Breast epithelium (tissue), 4 donors: ENCODE measurements around the gene RNF151. TPM values are rescaled to one million over a fixed set of nuclear protein-coding genes. Genes with fewer than 3 reads are reported as not detected.

Experiments used
- DNase-seq, 2 donors: peaks; one replicate each; pipeline ENCODE4 v3.0.0-alpha.2; 2019; ENCODE audit warnings: low spot score in 2 of 2
- H3K27ac ChIP-seq, 2 donors: fragments of 200-600 bp; sonication (generic) in 1 of 2; one replicate each; pipeline ENCODE4 v1.5.1; 2016 to 2019; ENCODE audit warnings: mild to moderate bottlenecking in 1 of 2
- H3K27me3 ChIP-seq, 2 donors: fragments of 200-600 bp; sonication (generic) in 1 of 2; one replicate each; pipeline versions ENCODE4 v1.5.1 to v1.6.0; 2017 to 2019; ENCODE audit warnings: control low read depth in 1 of 2, mild to moderate bottlenecking in 1 of 2
- H3K36me3 ChIP-seq: fragments of 200-600 bp; one replicate; pipeline ENCODE4 v1.5.1; 2019
- H3K4me1 ChIP-seq, 2 donors: fragments of 200-600 bp; sonication (generic); one replicate each; pipeline ENCODE4 v1.5.1; 2016 to 2019; ENCODE audit warnings: control low read depth in 1 of 2
- H3K4me3 ChIP-seq, 3 donors: fragments of 200-600 bp; sonication (generic); 1 replicate in 2 of 3; 2 replicates in 1 of 3; pipeline ENCODE4 v1.5.1; 2016 to 2019; ENCODE audit warnings: mild to moderate bottlenecking in 3 of 3, moderate library complexity in 2 of 3
- H3K9me3 ChIP-seq, 2 donors: fragments of 200-600 bp; sonication (generic) in 1 of 2; one replicate each; pipeline ENCODE4 v1.5.1; 2016 to 2019; ENCODE audit warnings: control low read depth in 1 of 2
- POLR2A ChIP-seq: fragments of 450-650 bp; IDR thresholded peaks from one replicate; pipeline ENCODE4 v1.6.1; 2016; ENCODE audit warnings: antibody characterized with exemption, mild to moderate bottlenecking, moderate library complexity
- POLR2AphosphoS5 ChIP-seq, 3 donors: sonication (generic); formaldehyde crosslinking; IDR thresholded peaks; one replicate each; pipeline ENCODE4 v1.6.1; 2017; ENCODE audit warnings: antibody characterized with exemption in 3 of 3
- intact Hi-C: fragments of 100-400 bp; cut with DNase I; formaldehyde crosslinking; loops from one replicate; pipeline ENCODE4 v1.15.1; 2023; ENCODE audit warnings: low total_unique reads
- total RNA-seq, 3 donors: library from RNA; depleted of rRNA; stranded (reverse); fragments of >200 nt; gene quantifications; one replicate each; pipeline ENCODE4 v1.1.0, GENCODE V29; 2016
- TF ChIP-seq, protein P1 (sequence below), 3 donors: fragments of 450-650 bp; IDR thresholded peaks; one replicate each; pipeline ENCODE4 v1.5.1; 2016 to 2017; ENCODE audit warnings: antibody characterized with exemption in 3 of 3, mild to moderate bottlenecking in 3 of 3, moderate library complexity in 3 of 3

RNF151 gene
- total RNA-seq, 3 donors from 2014 or later: 0.98 TPM; not detected in 2

GRCh38 chr16:1971796-1972489, 5.3 kb downstream of the RNF151 start, which contains the start of gene TBL3:
TSS of gene TBL3 (plus strand) at chr16:1972053. CDS start at chr16:1972165, 112 bp downstream.
- peak; percentile 90 to 96 for DNase-seq
- Histone ChIP-seq H3K36me3 (peaks cover 5% of the 10 kb centered on the region), H3K4me1 (peaks cover 10 to 12% of the 10 kb centered on the region in 2 donors), H3K27me3 (no peaks in the 10 kb centered on the region), H3K9me3 (no peaks in the 10 kb centered on the region), H3K27ac (peak within 1 kb of the TSS; percentile 86 to 94), H3K4me3 (peak within 1 kb of the TSS; percentile 77 to 100 (median 98))
- TF ChIP-seq POLR2A (peak; percentile 97), POLR2AphosphoS5 (IDR thresholded peaks at IDR 0.05) (peak; percentile 99 to 100 (median 100))
- TF ChIP-seq, protein P1, sequence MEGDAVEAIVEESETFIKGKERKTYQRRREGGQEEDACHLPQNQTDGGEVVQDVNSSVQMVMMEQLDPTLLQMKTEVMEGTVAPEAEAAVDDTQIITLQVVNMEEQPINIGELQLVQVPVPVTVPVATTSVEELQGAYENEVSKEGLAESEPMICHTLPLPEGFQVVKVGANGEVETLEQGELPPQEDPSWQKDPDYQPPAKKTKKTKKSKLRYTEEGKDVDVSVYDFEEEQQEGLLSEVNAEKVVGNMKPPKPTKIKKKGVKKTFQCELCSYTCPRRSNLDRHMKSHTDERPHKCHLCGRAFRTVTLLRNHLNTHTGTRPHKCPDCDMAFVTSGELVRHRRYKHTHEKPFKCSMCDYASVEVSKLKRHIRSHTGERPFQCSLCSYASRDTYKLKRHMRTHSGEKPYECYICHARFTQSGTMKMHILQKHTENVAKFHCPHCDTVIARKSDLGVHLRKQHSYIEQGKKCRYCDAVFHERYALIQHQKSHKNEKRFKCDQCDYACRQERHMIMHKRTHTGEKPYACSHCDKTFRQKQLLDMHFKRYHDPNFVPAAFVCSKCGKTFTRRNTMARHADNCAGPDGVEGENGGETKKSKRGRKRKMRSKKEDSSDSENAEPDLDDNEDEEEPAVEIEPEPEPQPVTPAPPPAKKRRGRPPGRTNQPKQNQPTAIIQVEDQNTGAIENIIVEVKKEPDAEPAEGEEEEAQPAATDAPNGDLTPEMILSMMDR (IDR thresholded peaks at IDR 0.05): peak in 1 of 3 donors; percentile 14
- intact Hi-C loops: no loop called here

DNA sequence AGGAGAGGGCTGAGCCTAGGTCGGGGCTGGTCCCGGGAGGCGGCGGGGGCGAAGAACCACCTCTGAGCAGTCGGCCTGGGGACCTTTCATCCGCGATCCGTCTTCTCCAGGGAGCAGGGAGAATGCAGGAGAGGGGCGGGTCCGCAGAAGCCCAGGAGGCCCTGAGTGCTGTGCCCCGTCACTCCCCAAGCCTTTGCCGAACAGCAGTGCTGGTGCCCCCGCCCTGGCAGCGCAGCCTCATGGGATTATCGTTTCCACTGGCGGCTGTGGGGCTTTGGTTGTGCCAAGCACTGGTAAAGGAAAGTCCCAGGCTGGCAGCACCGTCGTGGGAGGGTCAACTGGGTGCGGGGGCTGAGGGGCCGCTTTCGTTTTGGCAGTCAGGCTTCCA, 5.8 kb downstream of the RNF151 start:
- TF ChIP-seq POLR2AphosphoS5 (IDR thresholded peaks at IDR 0.05): no peak
- TF ChIP-seq POLR2A: no peak
- TF ChIP-seq, protein P1 (IDR thresholded peaks at IDR 0.05): no peak
- peak overlapping the region; percentile 77 to 100 (median 98) for H3K4me3 ChIP-seq
- no peaks in the 10 kb centered on the region for H3K27me3 ChIP-seq
- no peak for DNase-seq
- peaks cover 5% of the 10 kb centered on the region for H3K36me3 ChIP-seq
- intact Hi-C loops: no loop called here
- H3K27ac ChIP-seq: peak overlapping the region; percentile 86 to 94
- H3K4me1 ChIP-seq: peaks cover 10 to 12% of the 10 kb centered on the region in 2 donors
- no peaks in the 10 kb centered on the region for H3K9me3 ChIP-seq

DNA sequence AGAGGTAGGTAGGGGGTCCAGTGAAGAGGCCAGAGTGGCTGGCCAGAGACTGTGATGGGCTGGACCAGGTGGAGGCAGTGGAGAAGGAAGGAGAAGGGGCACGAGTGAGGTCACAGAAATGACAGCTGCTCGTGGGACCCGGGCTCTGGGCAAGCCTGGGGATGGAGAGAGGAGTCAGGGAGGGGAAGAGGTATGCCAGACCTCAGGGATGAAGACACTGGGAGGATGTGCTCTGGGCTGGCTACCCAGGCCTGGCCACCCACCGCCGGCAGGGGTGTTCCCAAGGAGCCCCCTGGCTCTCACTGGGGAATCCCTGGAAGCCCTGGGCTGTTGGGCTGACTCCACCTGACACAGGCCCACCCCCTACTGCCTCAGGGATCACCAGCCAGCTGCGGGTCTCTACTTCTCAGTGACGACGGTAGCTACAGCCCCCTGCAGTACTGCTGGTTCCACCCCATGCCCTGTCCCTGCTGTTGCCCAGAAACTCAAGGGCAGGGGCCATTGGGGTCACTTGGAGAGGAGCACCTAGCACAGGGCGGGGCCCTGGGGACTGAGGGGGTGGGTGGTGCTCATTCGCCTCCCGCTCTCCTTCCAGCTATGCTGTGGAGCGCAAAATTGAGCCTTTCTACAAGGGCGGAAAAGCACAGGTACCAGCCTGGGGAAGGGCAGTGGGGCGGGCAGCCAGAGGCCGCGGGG, 7.0 kb downstream of the RNF151 start:
- intact Hi-C loops: no loop called here
- Histone ChIP-seq H3K4me3 (no peak overlapping the region), H3K27me3 (no peaks in the 10 kb centered on the region), H3K27ac (no peak overlapping the region), H3K36me3 (peaks cover 10% of the 10 kb centered on the region), H3K9me3 (no peaks in the 10 kb centered on the region), H3K4me1 (peaks cover 10 to 12% of the 10 kb centered on the region in 2 donors)
- no peak for DNase-seq
- TF ChIP-seq, protein P1 (IDR thresholded peaks at IDR 0.05): no peak
- TF ChIP-seq POLR2AphosphoS5 (IDR thresholded peaks at IDR 0.05) (no peak), POLR2A (no peak)

- no peak overlapping the region for H3K4me3 ChIP-seq
- no peaks in the 10 kb centered on the region for H3K27me3 ChIP-seq
- peaks cover 10 to 12% of the 10 kb centered on the region in 2 donors for H3K4me1 ChIP-seq
- intact Hi-C loops: no loop called here
- peaks cover 10% of the 10 kb centered on the region for H3K36me3 ChIP-seq
- TF ChIP-seq POLR2AphosphoS5 (IDR thresholded peaks at IDR 0.05) (no peak), POLR2A (no peak)
- TF ChIP-seq, protein P1 (IDR thresholded peaks at IDR 0.05): no peak
- no peak for DNase-seq
- H3K9me3 ChIP-seq: no peaks in the 10 kb centered on the region
- H3K27ac ChIP-seq: no peak overlapping the region
These were observed 7.8 kb downstream of the RNF151 start for GRCh38 chr16:1974157-1975070.
